ENCODE data around the gene ALG3. TPM values are rescaled to one million over a fixed set of nuclear protein-coding genes. Genes with fewer than 3 reads are reported as not detected.

ALG3 gene
- total RNA-seq, 1 experiment from 2014 or later = 96.6 TPM

DNA sequence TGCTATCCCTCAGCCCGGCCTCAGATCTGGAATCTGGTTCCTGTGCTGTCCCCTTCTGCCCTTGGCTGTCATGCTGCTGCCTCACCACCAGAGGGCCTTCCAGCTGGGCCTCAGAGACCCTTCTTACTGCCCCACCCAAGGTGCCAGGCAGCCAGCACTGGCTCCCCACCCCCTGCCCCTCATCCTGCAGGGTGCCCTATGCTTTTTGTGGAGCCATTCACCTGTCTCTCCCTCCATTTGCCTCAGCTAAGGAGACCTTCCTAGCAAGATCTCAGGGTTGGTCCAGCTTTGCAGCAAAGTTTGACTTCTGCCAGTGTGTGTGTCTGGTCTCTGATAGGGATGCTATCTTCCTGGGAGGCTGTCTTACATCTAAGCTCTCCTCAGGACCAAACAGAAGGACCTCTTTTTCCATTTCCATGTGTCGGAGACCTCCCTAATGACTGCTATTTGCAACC is 21.3 kb downstream of the ALG3 start:
- in situ Hi-C loops (cut with HindIII; ENCODE audit: low pct_unique_long_range_greater_than_20kb, low sequenced_read_pairs) = no loop called here
- peak; percentile 74 for DNase-seq (ENCODE audit: low read depth, low spot score)

- in situ Hi-C loops (cut with HindIII; ENCODE audit: low pct_unique_long_range_greater_than_20kb, low sequenced_read_pairs) = no loop called here
- no peak for DNase-seq (ENCODE audit: low read depth, low spot score)
Observed at GRCh38 chr3:184223946-184224345, 24.8 kb downstream of the ALG3 start.

DNA sequence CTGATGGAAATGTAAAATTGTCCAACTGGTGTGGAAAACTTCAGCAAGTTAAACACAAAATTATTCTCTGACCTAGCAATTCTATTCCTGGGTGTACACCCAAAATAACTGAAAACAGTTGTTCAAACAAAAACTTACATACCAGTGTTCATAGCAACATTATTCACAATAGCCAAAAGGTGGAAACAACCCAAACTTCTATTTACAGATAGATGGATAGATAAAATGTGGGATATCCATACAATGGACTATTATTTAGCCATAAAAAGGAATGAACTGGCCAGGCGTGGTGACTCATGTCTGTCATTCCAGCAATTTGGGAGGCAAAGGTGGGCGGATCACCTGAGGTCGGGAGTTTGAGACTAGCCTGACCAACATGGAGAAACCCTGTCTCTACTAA is 26.2 kb downstream of the ALG3 start:
- no peak for DNase-seq (ENCODE audit: low read depth, low spot score)
- in situ Hi-C loops (cut with HindIII; ENCODE audit: low pct_unique_long_range_greater_than_20kb, low sequenced_read_pairs) = no loop called here

DNA sequence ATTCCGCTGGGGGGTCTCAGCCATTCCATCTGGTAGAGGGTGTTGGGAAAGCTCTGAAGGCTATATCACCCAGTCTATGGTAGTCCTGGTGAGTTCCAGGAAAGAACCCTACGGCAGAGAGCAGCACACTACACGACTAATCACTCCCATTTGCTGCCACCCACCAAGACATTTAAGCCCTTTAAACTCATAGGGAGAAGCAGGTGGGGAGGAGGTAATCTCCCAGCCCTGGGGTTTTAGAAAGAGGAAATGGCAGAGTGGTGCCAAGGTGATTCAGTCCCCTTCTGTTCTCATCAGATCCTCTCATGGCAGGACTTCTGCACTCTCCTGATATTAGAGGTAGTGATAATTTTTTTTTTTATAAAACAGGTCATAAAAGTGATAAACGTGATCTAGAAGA is 29.9 kb downstream of the ALG3 start:
- no peak for DNase-seq (ENCODE audit: low read depth, low spot score)
- in situ Hi-C loops (cut with HindIII; ENCODE audit: low pct_unique_long_range_greater_than_20kb, low sequenced_read_pairs) = no loop called here

DNA sequence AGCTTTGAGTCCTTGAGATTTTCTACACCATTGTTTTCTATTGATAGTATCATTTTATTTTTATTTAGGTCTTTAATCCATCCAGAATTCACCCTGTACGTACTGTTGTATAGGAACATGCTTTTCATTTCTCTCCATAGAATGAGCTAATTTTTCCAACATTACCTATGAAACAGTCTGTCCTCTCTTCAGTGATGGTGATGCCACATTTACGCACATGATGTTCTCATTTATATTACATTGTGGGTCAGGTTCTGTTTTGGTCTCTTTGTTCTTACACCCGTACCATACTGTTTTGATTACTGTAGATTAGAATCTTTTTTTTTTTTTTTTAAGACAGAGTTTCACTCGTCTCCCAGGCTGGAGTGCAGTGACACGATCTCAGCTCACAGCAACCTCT is 37.0 kb downstream of the ALG3 start:
- DNase-seq (ENCODE audit: low read depth, low spot score) = no peak
- in situ Hi-C loops (cut with HindIII; ENCODE audit: low pct_unique_long_range_greater_than_20kb, low sequenced_read_pairs) = no loop called here

DNA sequence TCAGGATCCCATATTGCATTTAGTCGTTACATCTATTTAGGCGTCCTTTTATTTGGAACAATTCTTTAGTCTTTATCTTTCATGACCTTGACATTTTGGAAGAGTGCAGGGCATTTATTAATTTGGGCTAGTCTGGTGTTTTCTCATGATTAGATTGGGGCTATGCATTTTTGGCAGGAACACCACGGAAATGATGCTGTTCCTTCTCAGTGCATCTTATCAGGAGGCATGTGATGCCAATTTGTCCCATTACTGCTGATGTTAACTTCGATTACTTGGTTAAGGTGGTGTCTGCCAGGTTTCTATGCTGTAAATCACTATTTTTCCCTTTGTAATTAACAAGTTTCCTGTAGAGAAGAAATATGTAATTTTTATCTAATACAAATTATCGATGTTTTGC is 37.5 kb downstream of the ALG3 start:
- no peak for DNase-seq (ENCODE audit: low read depth, low spot score)
- in situ Hi-C loops (cut with HindIII; ENCODE audit: low pct_unique_long_range_greater_than_20kb, low sequenced_read_pairs) = no loop called here

DNA sequence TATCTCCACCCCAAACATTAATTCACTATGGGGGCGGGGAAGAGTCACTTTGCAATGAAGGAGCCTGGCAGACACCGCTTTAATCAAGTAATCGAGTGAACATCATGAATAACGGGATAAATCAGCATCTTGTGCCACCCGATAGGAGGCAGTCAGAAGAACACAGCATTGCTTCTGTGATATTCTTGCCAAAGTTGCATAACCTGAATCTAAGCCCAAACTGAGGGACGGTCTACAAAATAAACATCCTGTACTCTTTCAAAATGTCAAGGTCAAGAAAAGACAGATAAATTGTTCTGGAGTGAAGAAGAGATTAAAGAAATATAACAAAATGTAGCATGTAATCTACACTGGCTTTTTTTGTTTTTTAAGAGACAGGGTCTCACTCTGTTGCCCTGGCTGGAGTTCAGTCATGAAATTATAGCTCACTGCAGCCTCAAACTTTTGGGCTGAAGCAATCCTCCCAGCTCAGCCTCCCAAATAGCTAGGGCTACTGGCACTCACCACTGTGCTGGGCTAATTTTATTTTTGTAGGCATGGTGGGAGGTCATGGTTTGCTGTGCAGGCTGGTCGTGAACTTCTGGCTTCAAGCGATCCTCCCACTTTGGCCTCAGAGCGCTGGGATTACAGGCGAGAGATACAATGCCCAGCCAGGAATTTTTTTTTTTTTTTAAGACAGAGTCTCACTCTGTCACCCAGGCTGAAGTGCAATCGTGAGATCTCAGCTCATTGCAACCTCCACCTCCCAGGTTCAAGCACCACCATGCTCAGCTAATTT is 39.4 kb downstream of the ALG3 start:
- no peak for DNase-seq (ENCODE audit: low read depth, low spot score)
- in situ Hi-C loops (cut with HindIII; ENCODE audit: low pct_unique_long_range_greater_than_20kb, low sequenced_read_pairs) = no loop called here

DNA sequence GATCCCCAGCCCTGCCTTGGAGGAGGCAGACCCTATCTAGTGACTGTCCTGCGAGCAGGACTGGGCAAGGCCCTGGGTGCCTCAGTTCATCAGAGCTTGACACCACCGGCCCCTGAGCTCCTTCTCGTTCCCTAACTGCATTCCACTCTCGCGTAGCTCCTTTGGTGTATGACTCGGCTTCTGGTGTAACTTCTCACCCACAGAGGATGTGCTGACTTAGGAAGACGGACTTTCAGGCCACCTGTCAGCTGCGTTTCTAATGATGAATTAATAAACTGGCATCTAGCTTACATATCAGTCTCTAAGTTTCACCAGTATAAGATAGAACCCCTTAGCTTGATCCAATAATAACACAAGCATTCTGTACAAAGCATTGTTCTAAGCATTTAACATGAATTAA is 45.2 kb downstream of the ALG3 start:
- in situ Hi-C loops (cut with HindIII; ENCODE audit: low pct_unique_long_range_greater_than_20kb, low sequenced_read_pairs) = no loop called here
- no peak for DNase-seq (ENCODE audit: low read depth, low spot score)

- DNase-seq (ENCODE audit: low read depth, low spot score) = no peak
- in situ Hi-C loops (cut with HindIII; ENCODE audit: low pct_unique_long_range_greater_than_20kb, low sequenced_read_pairs) = no loop called here
Observed at GRCh38 chr3:184200825-184201224, 47.9 kb downstream of the ALG3 start.

GRCh38 chr3:184198509-184198908 is 50.3 kb downstream of the ALG3 start:
- no peak for DNase-seq (ENCODE audit: low read depth, low spot score)

GRCh38 chr3:184196536-184196935 is 52.2 kb downstream of the ALG3 start:
- no peak for DNase-seq (ENCODE audit: low read depth, low spot score)
- in situ Hi-C loops (cut with HindIII; ENCODE audit: low pct_unique_long_range_greater_than_20kb, low sequenced_read_pairs) = no loop called here

More at GRCh38 chr3:184198509-184198908, 50.3 kb downstream of the ALG3 start:
- in situ Hi-C loops (cut with HindIII; ENCODE audit: low pct_unique_long_range_greater_than_20kb, low sequenced_read_pairs) = no loop called here

DNA sequence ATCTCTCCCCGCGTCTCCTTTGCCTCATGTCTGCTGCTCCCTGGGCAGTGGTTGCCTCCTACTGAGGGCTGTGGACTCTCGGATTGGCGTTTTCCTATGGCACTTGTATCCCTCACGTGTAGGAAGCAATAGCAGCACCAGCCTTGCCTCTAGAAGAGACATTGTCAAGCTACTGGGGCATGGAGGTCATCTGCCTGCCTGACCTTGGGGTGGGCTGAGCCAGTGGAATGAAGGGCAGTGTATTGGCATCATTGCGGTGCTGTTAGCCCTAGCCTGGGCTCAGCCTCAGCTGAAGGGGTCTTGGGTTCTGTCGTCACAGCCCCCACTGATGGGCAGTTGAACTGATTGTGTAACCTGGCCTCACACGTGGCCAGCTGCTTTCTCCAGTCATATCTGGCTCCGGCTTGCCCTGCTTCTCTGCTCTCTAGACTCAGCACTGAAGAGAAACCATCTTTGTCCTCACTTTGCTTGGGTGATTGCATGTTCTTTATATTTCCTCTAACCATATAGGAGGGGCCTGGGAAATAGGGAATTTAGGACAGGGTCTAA is 54.7 kb downstream of the ALG3 start:
- in situ Hi-C loops (cut with HindIII; ENCODE audit: low pct_unique_long_range_greater_than_20kb, low sequenced_read_pairs) = no loop called here
- DNase-seq (ENCODE audit: low read depth, low spot score) = no peak

DNA sequence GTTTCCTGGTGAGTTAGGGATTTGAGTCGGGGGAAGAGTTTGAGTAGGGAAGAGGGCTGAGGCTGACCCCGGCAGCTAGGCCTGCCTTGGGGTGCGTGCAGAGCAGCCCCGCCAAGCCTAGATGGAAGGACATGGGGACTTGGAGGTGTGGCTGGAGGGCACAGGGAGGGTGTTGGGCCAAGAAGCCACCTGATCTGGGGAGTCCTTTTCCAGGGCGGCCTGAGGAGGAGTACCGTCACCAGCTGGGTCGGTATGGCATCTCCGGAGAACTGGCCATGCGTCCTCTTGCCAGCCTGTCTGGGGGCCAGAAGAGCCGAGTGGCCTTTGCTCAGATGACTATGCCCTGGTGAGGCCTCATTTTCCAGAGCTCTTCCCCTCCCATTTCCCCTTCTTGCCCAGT is 55.9 kb downstream of the ALG3 start:
- in situ Hi-C loops (cut with HindIII; ENCODE audit: low pct_unique_long_range_greater_than_20kb, low sequenced_read_pairs) = no loop called here
- no peak for DNase-seq (ENCODE audit: low read depth, low spot score)

Small RNA genes lying within 50 kb of the gene (small RNA-seq; reads per million reads assigned to genes)
- gene MIR1224 = 0 reads per million in 2 experiments

Other genes starting within 250 kb of the ALG3 start
- gene ABCC5, start 231.1 kb downstream of the ALG3 start, total RNA-seq (2014; rRNA removed; shearing (Covaris generic)) = 9.7 and 12.3 TPM in 2 replicates
- gene HTR3D, start 217.2 kb downstream of the ALG3 start, total RNA-seq (2014; rRNA removed; shearing (Covaris generic)) = not detected in 2 replicates
- gene HTR3C, start 195.9 kb downstream of the ALG3 start, total RNA-seq (2014; rRNA removed; shearing (Covaris generic)) = not detected in 2 replicates
- gene HTR3E, start 151.9 kb downstream of the ALG3 start, total RNA-seq (2014; rRNA removed; shearing (Covaris generic)) = not detected in 2 replicates
- gene EIF2B5, start 113.6 kb downstream of the ALG3 start, total RNA-seq (2014; rRNA removed; shearing (Covaris generic)) = 62.6 and 66.4 TPM in 2 replicates
- 29.1 and 32.0 TPM in 2 replicates for gene DVL3, start 93.6 kb downstream of the ALG3 start, total RNA-seq (2014; rRNA removed; shearing (Covaris generic))
- gene AP2M1, start 74.1 kb downstream of the ALG3 start, total RNA-seq (2014; rRNA removed; shearing (Covaris generic)) = 353 and 355 TPM in 2 replicates
- 24.7 and 32.2 TPM in 2 replicates for gene ABCF3, start 62.8 kb downstream of the ALG3 start, total RNA-seq (2014; rRNA removed; shearing (Covaris generic))
- gene VWA5B2, start 19.4 kb downstream of the ALG3 start, total RNA-seq (2014; rRNA removed; shearing (Covaris generic)) = not detected in 2 replicates
- gene EEF1AKMT4, start 710 bp upstream of the ALG3 start, total RNA-seq (2014; rRNA removed; shearing (Covaris generic)) = 16.0 and 16.5 TPM in 2 replicates
- 0.35 and 0.77 TPM in 2 replicates for gene CAMK2N2, start 12.6 kb upstream of the ALG3 start, total RNA-seq (2014; rRNA removed; shearing (Covaris generic))
- gene ECE2, start 27.1 kb upstream of the ALG3 start, total RNA-seq (2014; rRNA removed; shearing (Covaris generic)) = not detected in 2 replicates
- 423 and 430 TPM in 2 replicates for gene PSMD2, start 50.3 kb upstream of the ALG3 start, total RNA-seq (2014; rRNA removed; shearing (Covaris generic))
- gene EIF4G1, start 65.6 kb upstream of the ALG3 start, total RNA-seq (2014; rRNA removed; shearing (Covaris generic)) = 211 and 237 TPM in 2 replicates
- gene FAM131A, start 88.6 kb upstream of the ALG3 start, total RNA-seq (2014; rRNA removed; shearing (Covaris generic)) = 17.7 and 19.5 TPM in 2 replicates
- gene CLCN2, start 112.6 kb upstream of the ALG3 start, total RNA-seq (2014; rRNA removed; shearing (Covaris generic)) = 5.7 and 5.9 TPM in 2 replicates
- 131 and 144 TPM in 2 replicates for gene POLR2H, start 112.7 kb upstream of the ALG3 start, total RNA-seq (2014; rRNA removed; shearing (Covaris generic))
- 1.1 TPM in 1 of 2 replicates, not detected in the other for gene THPO, start 129.2 kb upstream of the ALG3 start, total RNA-seq (2014; rRNA removed; shearing (Covaris generic))
- gene CHRD, start 131.1 kb upstream of the ALG3 start, total RNA-seq (2014; rRNA removed; shearing (Covaris generic)) = 2.8 and 2.9 TPM in 2 replicates

All from SK-MEL-5 (cell line).